Measurements from ENCODE around the gene FADS2. TPM values are rescaled to one million over a fixed set of nuclear protein-coding genes. Genes with fewer than 3 reads are reported as not detected.
A peak's percentile ranks its signal among the peaks of the same experiment; 100 is the strongest.

Gene FADS2
- total and polyA plus RNA-seq, 2 of the 13 experiments (the other 11 are each of a cell fraction or from before 2014, with no cell fraction given) = 90.1 to 124 TPM

DNA sequence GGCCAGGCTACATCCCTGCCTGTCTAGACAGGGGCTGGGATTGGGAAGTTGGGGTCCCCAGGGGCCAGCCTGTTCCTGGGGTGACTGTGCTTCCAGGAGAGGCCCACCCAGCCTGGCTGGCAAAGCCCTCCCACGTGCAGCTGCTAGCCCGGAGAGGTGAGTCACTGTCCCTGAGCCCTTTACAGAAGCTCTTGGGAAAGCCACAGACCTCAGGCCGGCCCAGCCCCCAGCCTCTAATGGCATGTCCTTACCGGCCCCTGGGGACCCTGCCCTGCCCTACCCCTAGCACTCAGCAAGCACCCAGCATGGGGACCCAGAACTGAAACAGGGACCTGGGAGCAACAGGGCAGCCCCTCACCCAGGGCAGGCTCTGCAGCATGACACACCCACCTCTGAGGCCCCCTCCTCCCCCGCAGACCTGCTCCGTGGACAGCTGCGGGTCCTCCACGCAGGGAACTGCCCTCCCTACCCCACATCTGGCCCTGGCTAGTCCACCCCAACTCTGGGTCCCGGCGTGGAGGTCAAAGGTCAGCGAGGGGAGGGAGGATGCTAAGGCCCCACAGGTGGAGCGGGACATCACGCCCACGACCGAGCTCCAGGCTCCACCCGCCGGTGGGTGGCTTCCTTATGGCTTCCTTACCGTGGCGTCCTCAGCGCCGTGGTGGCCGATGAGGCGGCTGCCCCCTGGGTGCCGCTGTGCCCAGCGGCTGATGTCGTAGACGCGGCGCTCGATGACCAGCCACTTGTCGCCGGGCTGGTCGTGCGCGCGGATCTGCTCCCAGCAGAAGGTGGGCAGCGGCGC is 62.6 kb downstream of the FADS2 start (continued):
- TF ChIP-seq SNRNP70 (IDR thresholded peaks at IDR 0.05; ENCODE audit: low read depth, low read length) (no peak), ZNF30 (CRISPR knock-in tag; IDR thresholded peaks at IDR 0.05) (no peak), ZNF333 (CRISPR knock-in tag; IDR thresholded peaks at IDR 0.05; ENCODE audit: borderline replicate concordance) (0 out of 2 replicates have a peak, but pooled peaks have one; percentile 58), ZNF274 (CRISPR knock-in tag; IDR thresholded peaks at IDR 0.05) (peak; percentile 50; the same call in 1 of the 2 replicates), NR2F1 (CRISPR knock-in tag; IDR thresholded peaks at IDR 0.05) (peak in 1 of 2 experiments; percentile 68; a peak in 1 of 4 replicates), MED13 (CRISPR knock-in tag; IDR thresholded peaks at IDR 0.05) (no peak), U2AF1 (optimal IDR thresholded peaks at IDR 0.05; ENCODE audit: low read depth, low read length) (no peak), GATA4 (IDR thresholded peaks at IDR 0.05; ENCODE audit: borderline replicate concordance, low read depth) (no peak), EZH2 (conservative IDR thresholded peaks at IDR 0.05; ENCODE audit: low read depth, low read length) (no peak), ZNF569 (CRISPR knock-in tag; IDR thresholded peaks at IDR 0.05; ENCODE audit: borderline replicate concordance) (no peak), WIZ (CRISPR knock-in tag; IDR thresholded peaks at IDR 0.05) (no peak), SPEN (CRISPR knock-in tag; IDR thresholded peaks at IDR 0.05; ENCODE audit: low read depth) (no peak), ZNF577 (CRISPR knock-in tag; IDR thresholded peaks at IDR 0.05; ENCODE audit: borderline replicate concordance, low read depth) (no peak), ZNF382 (CRISPR knock-in tag; IDR thresholded peaks at IDR 0.05; ENCODE audit: borderline replicate concordance) (no peak), EEA1 (CRISPR knock-in tag; IDR thresholded peaks at IDR 0.05; ENCODE audit: borderline replicate concordance) (no peak), ZNF33A (CRISPR knock-in tag; IDR thresholded peaks at IDR 0.05; ENCODE audit: borderline replicate concordance) (no peak), SP4 (CRISPR knock-in tag; IDR thresholded peaks at IDR 0.05) (no peak)
- TF ChIP-seq, protein P1, sequence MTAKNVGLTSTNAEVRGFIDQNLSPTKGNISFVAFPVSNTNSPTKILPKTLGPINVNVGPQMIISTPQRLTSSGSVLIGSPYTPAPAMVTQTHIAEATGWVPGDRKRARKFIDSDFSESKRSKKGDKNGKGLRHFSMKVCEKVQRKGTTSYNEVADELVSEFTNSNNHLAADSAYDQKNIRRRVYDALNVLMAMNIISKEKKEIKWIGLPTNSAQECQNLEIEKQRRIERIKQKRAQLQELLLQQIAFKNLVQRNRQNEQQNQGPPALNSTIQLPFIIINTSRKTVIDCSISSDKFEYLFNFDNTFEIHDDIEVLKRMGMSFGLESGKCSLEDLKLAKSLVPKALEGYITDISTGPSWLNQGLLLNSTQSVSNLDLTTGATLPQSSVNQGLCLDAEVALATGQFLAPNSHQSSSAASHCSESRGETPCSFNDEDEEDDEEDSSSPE (CRISPR knock-in tag; IDR thresholded peaks at IDR 0.05) = no peak
- TF ChIP-seq, protein P2, sequence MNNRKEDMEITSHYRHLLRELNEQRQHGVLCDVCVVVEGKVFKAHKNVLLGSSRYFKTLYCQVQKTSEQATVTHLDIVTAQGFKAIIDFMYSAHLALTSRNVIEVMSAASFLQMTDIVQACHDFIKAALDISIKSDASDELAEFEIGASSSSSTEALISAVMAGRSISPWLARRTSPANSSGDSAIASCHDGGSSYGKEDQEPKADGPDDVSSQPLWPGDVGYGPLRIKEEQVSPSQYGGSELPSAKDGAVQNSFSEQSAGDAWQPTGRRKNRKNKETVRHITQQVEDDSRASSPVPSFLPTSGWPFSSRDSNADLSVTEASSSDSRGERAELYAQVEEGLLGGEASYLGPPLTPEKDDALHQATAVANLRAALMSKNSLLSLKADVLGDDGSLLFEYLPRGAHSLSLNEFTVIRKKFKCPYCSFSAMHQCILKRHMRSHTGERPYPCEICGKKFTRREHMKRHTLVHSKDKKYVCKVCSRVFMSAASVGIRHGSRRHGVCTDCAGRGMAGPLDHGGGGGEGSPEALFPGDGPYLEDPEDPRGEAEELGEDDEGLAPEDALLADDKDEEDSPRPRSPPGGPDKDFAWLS (CRISPR knock-in tag; IDR thresholded peaks at IDR 0.05; ENCODE audit: borderline replicate concordance) = no peak
- TF ChIP-seq, protein P3, sequence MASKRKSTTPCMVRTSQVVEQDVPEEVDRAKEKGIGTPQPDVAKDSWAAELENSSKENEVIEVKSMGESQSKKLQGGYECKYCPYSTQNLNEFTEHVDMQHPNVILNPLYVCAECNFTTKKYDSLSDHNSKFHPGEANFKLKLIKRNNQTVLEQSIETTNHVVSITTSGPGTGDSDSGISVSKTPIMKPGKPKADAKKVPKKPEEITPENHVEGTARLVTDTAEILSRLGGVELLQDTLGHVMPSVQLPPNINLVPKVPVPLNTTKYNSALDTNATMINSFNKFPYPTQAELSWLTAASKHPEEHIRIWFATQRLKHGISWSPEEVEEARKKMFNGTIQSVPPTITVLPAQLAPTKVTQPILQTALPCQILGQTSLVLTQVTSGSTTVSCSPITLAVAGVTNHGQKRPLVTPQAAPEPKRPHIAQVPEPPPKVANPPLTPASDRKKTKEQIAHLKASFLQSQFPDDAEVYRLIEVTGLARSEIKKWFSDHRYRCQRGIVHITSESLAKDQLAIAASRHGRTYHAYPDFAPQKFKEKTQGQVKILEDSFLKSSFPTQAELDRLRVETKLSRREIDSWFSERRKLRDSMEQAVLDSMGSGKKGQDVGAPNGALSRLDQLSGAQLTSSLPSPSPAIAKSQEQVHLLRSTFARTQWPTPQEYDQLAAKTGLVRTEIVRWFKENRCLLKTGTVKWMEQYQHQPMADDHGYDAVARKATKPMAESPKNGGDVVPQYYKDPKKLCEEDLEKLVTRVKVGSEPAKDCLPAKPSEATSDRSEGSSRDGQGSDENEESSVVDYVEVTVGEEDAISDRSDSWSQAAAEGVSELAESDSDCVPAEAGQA (IDR thresholded peaks at IDR 0.05; ENCODE audit: low read depth) = no peak
- TF ChIP-seq, protein P3 (CRISPR knock-in tag; IDR thresholded peaks at IDR 0.05; ENCODE audit: borderline replicate concordance) = no peak

Data from HepG2 (cell line).